ENCODE measurements around the gene KRT17. TPM values are rescaled to one million over a fixed set of nuclear protein-coding genes. Genes with fewer than 3 reads are reported as not detected.

KRT17 gene
- total RNA-seq, 3 donors from 2014 or later = 1.9 to 1,676 (median 1,373) TPM

- peaks cover 39 to 56% of the 10 kb centered on the region in 2 donors for H3K4me1 ChIP-seq
- no peaks in the 10 kb centered on the region for H3K27me3 ChIP-seq
- H3K4me3 ChIP-seq = no peak overlapping the region
- H3K9me3 ChIP-seq = no peaks in the 10 kb centered on the region
- no peak for TF ChIP-seq POLR2A (IDR thresholded peaks at IDR 0.05)
- no peak for TF ChIP-seq CTCF (IDR thresholded peaks at IDR 0.05)
- TF ChIP-seq POLR2AphosphoS5 (IDR thresholded peaks at IDR 0.05) = no peak
- peak overlapping the region; percentile 97 to 100 for H3K27ac ChIP-seq
- DNase-seq (ENCODE audit: low spot score in 2 of 2) = no peak
- intact Hi-C loops (cut with DNase I; ENCODE audit: low total_unique reads) = loop anchor here (10.0 kb wide), 2 partner anchors 113 to 743 kb away; no protein-coding TSS in a partner anchor
- no peaks in the 10 kb centered on the region for H3K36me3 ChIP-seq
Observed at GRCh38 chr17:41657936-41658335, 33.6 kb upstream of the KRT17 start.

- Histone ChIP-seq H3K4me1 (peaks cover 42 to 62% of the 10 kb centered on the region in 2 donors), H3K36me3 (no peaks in the 10 kb centered on the region), H3K9me3 (no peaks in the 10 kb centered on the region), H3K27ac (peak overlapping the region; percentile 97 to 100), H3K27me3 (no peaks in the 10 kb centered on the region), H3K4me3 (no peak overlapping the region)
- DNase-seq (ENCODE audit: low spot score in 2 of 2) = peak in 1 of 2 donors; percentile 68
- intact Hi-C loops (cut with DNase I; ENCODE audit: low total_unique reads) = loop anchor here (10.0 kb wide), 2 partner anchors 112 to 742 kb away; no protein-coding TSS in a partner anchor
- TF ChIP-seq POLR2AphosphoS5 (IDR thresholded peaks at IDR 0.05) (no peak), POLR2A (IDR thresholded peaks at IDR 0.05) (no peak), CTCF (IDR thresholded peaks at IDR 0.05) (no peak)
Observed at GRCh38 chr17:41657176-41657754, 32.9 kb upstream of the KRT17 start.

DNA sequence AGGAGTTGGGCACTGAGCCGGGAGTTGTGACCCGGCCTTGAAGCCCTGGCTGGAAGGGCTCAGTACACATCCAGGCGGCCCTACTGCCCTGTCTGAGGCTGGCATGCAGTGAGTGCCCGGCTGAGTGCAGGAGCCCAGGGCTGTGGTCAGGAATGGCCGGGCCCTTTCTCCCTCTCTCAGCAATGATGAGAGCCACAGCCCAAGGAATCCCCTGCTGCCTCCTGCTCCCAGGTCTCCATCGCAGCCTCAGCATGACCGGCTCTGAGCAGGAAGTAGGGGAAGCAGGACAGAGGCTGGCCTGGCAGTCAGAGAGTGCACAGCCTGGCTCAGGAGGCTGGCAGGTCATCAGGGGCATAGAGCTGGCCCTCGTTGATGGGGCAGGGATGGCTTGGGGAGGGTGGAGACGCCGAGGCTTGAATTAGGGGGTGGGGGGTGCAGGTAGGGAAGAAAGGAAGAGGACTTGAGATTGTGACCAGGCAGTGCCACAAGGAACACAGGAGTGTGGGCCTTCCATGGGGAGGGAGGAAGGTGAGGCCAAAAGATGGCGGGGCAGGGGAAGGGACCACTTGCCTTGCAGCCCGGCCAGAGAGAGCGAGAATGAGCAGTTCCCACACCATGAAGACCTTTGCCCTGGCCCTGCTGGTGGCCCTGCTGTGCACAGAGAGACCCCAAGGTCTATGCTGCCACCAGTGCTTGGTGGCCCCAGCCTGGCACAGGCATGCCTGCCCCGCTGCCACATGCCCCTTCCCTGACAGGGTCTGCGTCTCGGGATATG is 32.1 kb upstream of the KRT17 start:
- Histone ChIP-seq H3K9me3 (no peaks in the 10 kb centered on the region), H3K27me3 (no peaks in the 10 kb centered on the region), H3K4me3 (no peak overlapping the region), H3K4me1 (peaks cover 42 to 69% of the 10 kb centered on the region in 2 donors), H3K36me3 (no peaks in the 10 kb centered on the region), H3K27ac (peak overlapping the region; percentile 97 to 100)
- no peak for DNase-seq (ENCODE audit: low spot score in 2 of 2)
- intact Hi-C loops (cut with DNase I; ENCODE audit: low total_unique reads) = loop anchor here (10.0 kb wide), 2 partner anchors 112 to 742 kb away; no protein-coding TSS in a partner anchor
- no peak for TF ChIP-seq CTCF (IDR thresholded peaks at IDR 0.05)

- no peak for TF ChIP-seq CTCF (IDR thresholded peaks at IDR 0.05)
- peak; percentile 35 for TF ChIP-seq POLR2A (IDR thresholded peaks at IDR 0.05)
- TF ChIP-seq POLR2AphosphoS5 (IDR thresholded peaks at IDR 0.05) = peak; percentile 93 to 94 (median 94)
- peaks cover 47 to 76% of the 10 kb centered on the region in 2 donors for H3K4me1 ChIP-seq
- intact Hi-C loops (cut with DNase I; ENCODE audit: low total_unique reads) = loop anchor here (10.0 kb wide), 2 partner anchors 111 to 741 kb away; no protein-coding TSS in a partner anchor
- H3K4me3 ChIP-seq = peak overlapping the region in 2 of 3 donors; percentile 15 to 49
- H3K27me3 ChIP-seq = no peaks in the 10 kb centered on the region
- no peaks in the 10 kb centered on the region for H3K9me3 ChIP-seq
- no peaks in the 10 kb centered on the region for H3K36me3 ChIP-seq
- peak overlapping the region; percentile 97 to 100 for H3K27ac ChIP-seq
- DNase-seq (ENCODE audit: low spot score in 2 of 2) = peak; percentile 99
Observed at GRCh38 chr17:41655611-41656111, 31.3 kb upstream of the KRT17 start.
